OCI-LY3 (cell line): ENCODE measurements around the gene CAMTA1.

Experiments used
- EZH2phosphoT487 ChIP-seq: fragments of 200-600 bp; shearing (Covaris generic); IDR thresholded peaks from 2 replicates; pipeline ENCODE4 v1.6.1; 2018; ENCODE audit warnings: antibody characterized with exemption, mixed run types, low read depth
- TF ChIP-seq, protein P1 (sequence below): fragments of 200-600, 300-600 bp; sonication (generic); IDR thresholded peaks from 2 replicates; pipeline ENCODE4 v1.5.1; 2014; ENCODE audit warnings: antibody characterized with exemption, low read length, low read depth

DNA sequence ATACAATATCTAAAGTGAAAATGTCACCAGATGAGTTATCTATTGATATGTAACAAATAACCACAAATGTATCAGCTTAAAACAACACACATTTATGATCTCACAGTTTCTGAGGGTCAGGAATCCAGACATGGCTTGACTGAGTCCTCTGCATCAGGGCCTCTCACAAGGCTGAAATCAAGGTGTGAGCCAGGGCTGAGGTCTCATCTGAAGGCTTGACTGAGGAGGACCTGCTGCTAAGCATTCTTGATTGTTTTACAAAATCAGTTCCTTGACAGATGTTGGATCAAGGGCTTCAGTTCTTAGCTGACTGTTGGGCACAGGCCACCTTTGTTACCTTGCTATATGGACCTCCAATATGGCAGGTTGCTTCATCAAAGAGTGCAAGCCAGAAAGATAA is 483.7 kb downstream of the CAMTA1 start:
- TF ChIP-seq, protein P1, sequence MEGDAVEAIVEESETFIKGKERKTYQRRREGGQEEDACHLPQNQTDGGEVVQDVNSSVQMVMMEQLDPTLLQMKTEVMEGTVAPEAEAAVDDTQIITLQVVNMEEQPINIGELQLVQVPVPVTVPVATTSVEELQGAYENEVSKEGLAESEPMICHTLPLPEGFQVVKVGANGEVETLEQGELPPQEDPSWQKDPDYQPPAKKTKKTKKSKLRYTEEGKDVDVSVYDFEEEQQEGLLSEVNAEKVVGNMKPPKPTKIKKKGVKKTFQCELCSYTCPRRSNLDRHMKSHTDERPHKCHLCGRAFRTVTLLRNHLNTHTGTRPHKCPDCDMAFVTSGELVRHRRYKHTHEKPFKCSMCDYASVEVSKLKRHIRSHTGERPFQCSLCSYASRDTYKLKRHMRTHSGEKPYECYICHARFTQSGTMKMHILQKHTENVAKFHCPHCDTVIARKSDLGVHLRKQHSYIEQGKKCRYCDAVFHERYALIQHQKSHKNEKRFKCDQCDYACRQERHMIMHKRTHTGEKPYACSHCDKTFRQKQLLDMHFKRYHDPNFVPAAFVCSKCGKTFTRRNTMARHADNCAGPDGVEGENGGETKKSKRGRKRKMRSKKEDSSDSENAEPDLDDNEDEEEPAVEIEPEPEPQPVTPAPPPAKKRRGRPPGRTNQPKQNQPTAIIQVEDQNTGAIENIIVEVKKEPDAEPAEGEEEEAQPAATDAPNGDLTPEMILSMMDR: no peak
- no peak for TF ChIP-seq EZH2phosphoT487
